RPMI8226 (cell line): ENCODE results near the gene PTTG1IP.

ENCODE experiments used
- DNase-seq: peaks from one replicate; pipeline ENCODE4 v3.0.0-alpha.2; 2015

The PTTG1IP gene

GRCh38 chr21:44799646-44800045 lies 73.8 kb downstream of the PTTG1IP start:
- no peak for DNase-seq
